Stomach (tissue), 4 donors: Measurements from ENCODE around the gene RTL10.

Experiments used
- CTCF ChIP-seq, 7 experiments: fragments of 450-650 bp in 4 of 7; fragments of 200-600 bp in 3 of 7; sonication (generic) in 3 of 7; IDR thresholded peaks; one replicate each; pipeline ENCODE4 v1.5.1; 2016 to 2019; ENCODE audit warnings: antibody characterized with exemption in 7 of 7, control low read depth in 2 of 7, mild to moderate bottlenecking in 1 of 7
- POLR2A ChIP-seq, 4 donors: fragments of 450-650 bp; IDR thresholded peaks; one replicate each; pipeline ENCODE4 v1.6.1; 2016; ENCODE audit warnings: antibody characterized with exemption in 4 of 4, control low read depth in 2 of 4, mild to moderate bottlenecking in 1 of 4, moderate library complexity in 1 of 4
- POLR2AphosphoS5 ChIP-seq, 3 donors: sonication (generic); formaldehyde crosslinking; IDR thresholded peaks; one replicate each; pipeline ENCODE4 v1.6.1; 2016; ENCODE audit warnings: antibody characterized with exemption in 3 of 3

DNA sequence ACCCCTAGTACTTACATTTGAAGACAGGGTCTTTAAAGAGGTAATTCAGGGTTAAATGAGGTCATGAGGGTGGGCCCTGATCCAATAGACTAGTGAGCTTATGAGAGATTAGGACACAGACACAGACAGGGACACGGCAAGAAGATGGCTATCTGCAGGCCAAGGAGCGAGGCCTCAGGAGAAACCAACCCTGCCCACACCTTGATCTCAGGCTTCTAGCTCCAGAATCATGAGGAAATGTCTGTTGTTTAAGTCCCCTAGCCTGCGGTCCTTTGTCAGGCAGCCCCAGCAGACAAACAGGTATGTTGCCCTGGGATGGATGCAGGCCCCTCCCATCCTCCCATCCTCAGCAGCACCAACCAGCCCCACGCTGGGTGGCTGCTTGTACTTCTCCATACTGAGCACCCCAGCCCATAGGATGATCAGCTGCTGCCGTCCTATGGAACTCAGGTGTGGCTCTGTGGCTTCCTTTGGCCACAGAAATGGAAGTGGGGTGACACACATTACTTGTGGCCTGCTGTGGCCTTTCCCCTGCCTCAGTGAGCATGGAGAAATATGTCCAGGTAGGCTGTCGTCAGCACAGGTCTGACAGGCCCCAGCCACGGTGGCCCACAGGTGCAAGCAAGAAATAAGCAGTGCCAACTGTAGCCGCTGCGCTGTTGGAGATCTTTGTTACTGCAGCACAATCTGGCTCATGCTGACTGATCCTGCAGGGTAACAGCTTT, 7.9 kb downstream of the RTL10 start:
- no peak for TF ChIP-seq CTCF (IDR thresholded peaks at IDR 0.05)
- TF ChIP-seq POLR2A (IDR thresholded peaks at IDR 0.05): no peak
- TF ChIP-seq POLR2AphosphoS5 (IDR thresholded peaks at IDR 0.05): no peak
